Lung (tissue), 12 donors: ENCODE results near the gene ACOX1. TPM values are rescaled to one million over a fixed set of nuclear protein-coding genes. Genes with fewer than 3 reads are reported as not detected.

ENCODE experiments used
- ATAC-seq: fragments of 200-7000 bp; cut with Tn5 transposase; one replicate; pipeline ENCODE4 v1.9.1; 2020; ENCODE audit warnings: moderate number of reproducible peaks; ENCODE audit not compliant: insufficient read depth, low FRiP score
- DNase-seq, 3 donors: peaks; one replicate each; pipeline ENCODE4 v3.0.0-alpha.2; 2013 to 2017
- H3K27ac ChIP-seq, 2 donors: one replicate each; pipeline ENCODE4 v1.5.1; 2013; ENCODE audit warnings: mild to moderate bottlenecking in 2 of 2, moderate library complexity in 2 of 2, control low read depth in 1 of 2, inconsistent platforms in 1 of 2, low read depth in 1 of 2, low read length in 1 of 2
- H3K27me3 ChIP-seq, 3 donors: one replicate each; pipeline ENCODE4 v1.5.1; 2013; ENCODE audit warnings: low read length in 2 of 3; ENCODE audit not compliant: control insufficient read depth in 3 of 3, insufficient read depth in 3 of 3
- H3K36me3 ChIP-seq, 4 donors: one replicate each; pipeline ENCODE4 v1.5.1; 2013; ENCODE audit warnings: low read length in 4 of 4, mild to moderate bottlenecking in 1 of 4, moderate library complexity in 1 of 4; ENCODE audit not compliant: control insufficient read depth in 4 of 4, insufficient read depth in 4 of 4
- H3K4me1 ChIP-seq, 5 donors: one replicate each; pipeline ENCODE4 v1.5.1; 2013; ENCODE audit warnings: low read length in 5 of 5, mild to moderate bottlenecking in 2 of 5, moderate library complexity in 1 of 5; ENCODE audit not compliant: control insufficient read depth in 5 of 5, insufficient read depth in 5 of 5
- H3K4me3 ChIP-seq: one replicate; pipeline ENCODE4 v1.5.1; 2013; ENCODE audit warnings: mild to moderate bottlenecking, control low read depth, moderate library complexity
- H3K9ac ChIP-seq, 2 donors: one replicate each; pipeline ENCODE4 v1.5.1; 2013; ENCODE audit warnings: low read length in 2 of 2, control low read depth in 1 of 2; ENCODE audit not compliant: insufficient read depth in 1 of 2
- H3K9me3 ChIP-seq, 4 donors: one replicate each; pipeline ENCODE4 v1.5.1; 2013; ENCODE audit warnings: low read length in 3 of 4, mild to moderate bottlenecking in 1 of 4, moderate library complexity in 1 of 4; ENCODE audit not compliant: control insufficient read depth in 4 of 4, insufficient read depth in 3 of 4
- WGBS, 2 donors: extraction: QIAGEN DNeasy Blood & Tissue Kit; methylation state at CpG; one replicate each; pipeline ENCODE4 v1.1.7; 2013; 5-methylcytosine and 5-hydroxymethylcytosine counted together
- polyA plus RNA-seq, 2 donors: library from polyadenylated mRNA; stranded (reverse); fragments of 200-250 nt; gene quantifications; one replicate each; pipeline ENCODE4 v1.2.1, GENCODE V29; 2013
- total RNA-seq, 2 donors: library from RNA; depleted of rRNA in 1 of 2; stranded (reverse); fragments of >200 nt in 1 of 2; gene quantifications; one replicate each; pipeline ENCODE4 v1.2.1, GENCODE V29; 2014 to 2021
- TF ChIP-seq, protein P1 (sequence below): IDR thresholded peaks from 2 replicates; pipeline ENCODE4 v1.5.1; 2012; ENCODE audit warnings: mild to moderate bottlenecking; ENCODE audit errors: control extremely low read depth, extremely low read depth
- donor health status: control.
- donor health status: control.
- donor health status: Bipolar disorder and iron deficiency.
- donor health status: healthy.
- donor health status: DM: yes; HTN: yes; CAD: no.

Gene ACOX1
- total and polyA plus RNA-seq, 4 donors: 19.9 to 80.1 (median 45.9) TPM

DNA sequence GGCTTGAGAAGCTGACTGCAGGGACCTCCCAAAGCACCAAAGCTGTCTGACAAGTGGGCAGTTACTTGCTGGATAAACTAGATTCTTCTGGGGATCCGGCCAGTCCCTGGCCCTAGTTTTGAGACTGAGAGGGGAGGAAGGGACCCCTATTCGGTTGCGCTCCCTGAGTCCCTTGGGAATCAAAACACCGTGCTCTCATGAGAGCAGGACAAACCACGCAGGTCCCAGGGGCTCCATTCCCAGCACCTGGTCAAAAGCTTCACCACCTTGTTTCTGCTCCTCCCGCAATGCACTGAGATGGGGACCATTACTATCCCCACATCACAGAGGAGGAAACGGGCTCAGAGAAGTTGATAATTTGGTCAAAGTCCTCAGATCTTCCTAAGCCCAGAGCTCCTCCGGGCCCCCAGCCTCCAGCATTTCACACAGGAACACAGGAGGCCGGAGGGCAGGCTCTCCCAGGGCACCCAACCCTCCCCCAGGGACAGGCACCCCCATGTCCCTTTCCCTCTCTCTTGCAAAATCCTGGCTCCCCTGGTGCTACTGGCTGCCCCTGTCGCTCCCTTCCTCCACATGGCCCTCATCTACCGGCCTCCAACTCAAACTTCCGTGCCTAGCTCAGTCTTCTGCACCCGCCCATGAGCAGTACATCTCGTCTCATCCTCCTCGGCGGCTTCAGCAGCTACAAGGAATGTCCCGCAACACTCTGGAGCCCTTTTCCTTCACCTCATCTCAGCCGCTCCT is 85.5 kb downstream of the ACOX1 start:
- Histone ChIP-seq H3K4me1 (peaks cover 0 to 38% (median 9%) of the 10 kb centered on the region in 5 donors), H3K27ac (no peak overlapping the region), H3K9me3 (no peaks in the 10 kb centered on the region), H3K36me3 (peaks cover 0 to 30% (median 1%) of the 10 kb centered on the region in 4 donors), H3K4me3 (no peak overlapping the region), H3K27me3 (no peaks in the 10 kb centered on the region), H3K9ac (no peak overlapping the region)
- WGBS, 2 donors: 93 to 94% methylated on average over 18 of the region's 18 CpGs
- no peak for ATAC-seq
- TF ChIP-seq, protein P1, sequence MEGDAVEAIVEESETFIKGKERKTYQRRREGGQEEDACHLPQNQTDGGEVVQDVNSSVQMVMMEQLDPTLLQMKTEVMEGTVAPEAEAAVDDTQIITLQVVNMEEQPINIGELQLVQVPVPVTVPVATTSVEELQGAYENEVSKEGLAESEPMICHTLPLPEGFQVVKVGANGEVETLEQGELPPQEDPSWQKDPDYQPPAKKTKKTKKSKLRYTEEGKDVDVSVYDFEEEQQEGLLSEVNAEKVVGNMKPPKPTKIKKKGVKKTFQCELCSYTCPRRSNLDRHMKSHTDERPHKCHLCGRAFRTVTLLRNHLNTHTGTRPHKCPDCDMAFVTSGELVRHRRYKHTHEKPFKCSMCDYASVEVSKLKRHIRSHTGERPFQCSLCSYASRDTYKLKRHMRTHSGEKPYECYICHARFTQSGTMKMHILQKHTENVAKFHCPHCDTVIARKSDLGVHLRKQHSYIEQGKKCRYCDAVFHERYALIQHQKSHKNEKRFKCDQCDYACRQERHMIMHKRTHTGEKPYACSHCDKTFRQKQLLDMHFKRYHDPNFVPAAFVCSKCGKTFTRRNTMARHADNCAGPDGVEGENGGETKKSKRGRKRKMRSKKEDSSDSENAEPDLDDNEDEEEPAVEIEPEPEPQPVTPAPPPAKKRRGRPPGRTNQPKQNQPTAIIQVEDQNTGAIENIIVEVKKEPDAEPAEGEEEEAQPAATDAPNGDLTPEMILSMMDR: no peak
- no peak for DNase-seq

DNA sequence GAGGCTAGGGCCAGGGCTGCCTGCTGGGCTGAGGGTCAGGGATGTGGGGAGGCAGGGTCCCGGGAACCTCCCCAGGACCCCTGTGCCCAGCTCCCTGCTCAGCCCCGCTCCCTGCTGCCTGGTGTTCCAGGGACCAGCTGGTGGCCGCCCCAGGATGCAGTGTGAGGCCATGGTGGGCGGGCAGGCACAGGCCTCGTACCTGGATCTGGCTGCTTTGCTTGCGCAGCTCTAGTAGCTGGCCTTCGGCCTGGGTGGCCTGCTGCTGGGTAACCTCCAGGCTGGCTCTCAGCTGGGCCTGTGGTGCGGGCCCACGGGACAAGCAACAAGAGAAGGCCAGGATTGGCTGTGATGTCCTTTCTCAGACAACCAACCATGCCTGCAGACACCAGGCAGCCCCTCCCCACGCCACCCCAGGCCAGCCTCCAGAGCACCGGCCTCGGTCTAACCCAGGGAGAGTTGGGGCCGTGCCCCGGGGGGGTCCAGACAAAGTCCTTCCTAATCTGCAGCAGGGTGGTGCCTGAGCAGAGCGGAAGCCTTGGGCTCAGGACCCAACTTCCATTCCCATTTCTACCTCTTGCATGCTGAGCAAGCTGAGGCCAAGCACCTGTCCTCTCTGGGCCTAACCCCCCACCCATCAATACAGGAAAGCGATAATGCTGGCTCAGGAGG is 86.3 kb downstream of the ACOX1 start:
- 89 to 91% methylated on average over 16 of the region's 16 CpGs for WGBS, 2 donors
- peaks cover 0 to 34% (median 9%) of the 10 kb centered on the region in 5 donors for H3K4me1 ChIP-seq

DNA sequence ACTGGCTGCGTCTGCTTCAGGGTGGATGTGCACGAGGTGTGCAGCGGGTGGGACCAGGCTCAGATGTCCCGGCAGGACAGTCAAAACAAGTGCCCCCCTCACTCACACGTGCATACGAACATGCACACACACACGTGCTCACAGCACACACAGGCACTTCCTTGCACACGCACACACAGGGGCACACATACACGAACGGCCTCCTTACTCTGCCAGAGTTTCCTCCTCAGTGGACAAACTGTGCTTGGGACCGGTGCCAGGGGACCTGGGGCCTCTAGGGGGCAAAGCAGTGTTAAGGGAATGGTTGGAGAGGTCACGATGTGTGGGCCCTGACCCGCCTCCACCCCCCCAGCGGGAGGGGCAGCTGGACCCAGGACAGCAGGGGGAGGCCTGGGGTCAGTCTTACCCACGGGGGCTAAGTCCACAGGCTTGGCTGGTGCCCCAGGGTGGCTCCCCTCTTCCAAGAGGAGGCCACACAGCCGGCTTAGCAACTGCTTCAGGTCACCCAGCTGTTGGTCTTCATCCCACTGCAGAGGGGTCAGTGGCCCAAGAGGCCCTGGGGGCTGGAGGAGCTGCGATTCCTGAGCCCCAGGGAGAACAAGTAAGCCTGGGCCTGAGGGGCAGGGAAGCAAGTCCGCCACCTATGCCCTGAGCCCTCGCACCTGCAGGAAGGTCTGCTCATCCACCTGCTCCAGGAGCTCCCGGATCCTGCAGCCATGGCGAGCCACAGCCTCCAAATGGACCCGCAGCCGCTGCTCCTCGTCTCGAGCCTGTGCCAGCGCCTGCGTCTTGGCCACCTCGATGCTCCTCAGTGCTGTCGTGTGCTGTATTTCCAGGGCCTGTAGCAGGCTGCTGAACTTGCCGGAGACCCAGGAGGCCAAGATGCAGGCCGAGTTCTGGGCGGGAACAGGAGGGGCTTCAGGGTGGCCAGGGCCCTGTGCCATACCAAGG is 87.1 kb downstream of the ACOX1 start:
- Histone ChIP-seq H3K4me3 (no peak overlapping the region), H3K27ac (no peak overlapping the region), H3K27me3 (no peaks in the 10 kb centered on the region), H3K4me1 (peaks cover 0 to 27% (median 9%) of the 10 kb centered on the region in 5 donors), H3K9ac (no peak overlapping the region), H3K36me3 (peaks cover 0 to 31% (median 0%) of the 10 kb centered on the region in 4 donors), H3K9me3 (no peaks in the 10 kb centered on the region)
- WGBS, 2 donors: 83 to 86% methylated on average over 32 of the region's 32 CpGs
- ATAC-seq (no peak), DNase-seq (no peak)
- TF ChIP-seq, protein P1: no peak

More for the DNA sequence above, 86.3 kb downstream of the ACOX1 start:
- ATAC-seq (no peak), DNase-seq (no peak)
- H3K9ac ChIP-seq: no peak overlapping the region
- no peak overlapping the region for H3K4me3 ChIP-seq
- no peak overlapping the region for H3K27ac ChIP-seq
- no peaks in the 10 kb centered on the region for H3K27me3 ChIP-seq
- H3K9me3 ChIP-seq: no peaks in the 10 kb centered on the region
- TF ChIP-seq, protein P1: no peak
- H3K36me3 ChIP-seq: peaks cover 0 to 31% (median 0%) of the 10 kb centered on the region in 4 donors

Other genes starting within 250 kb of the ACOX1 start
- 10 to 100 TPM; 23.0 to 52.9 TPM for gene GALK1, start 214.0 kb downstream of the ACOX1 start, total RNA-seq
- 10 to 100 TPM; 35.2 to 70.5 TPM for gene GALK1, start 214.0 kb downstream of the ACOX1 start, polyA plus RNA-seq
- 10 to 100 TPM; 32.8 to 72.4 TPM for gene UNK, start 194.4 kb downstream of the ACOX1 start, total RNA-seq
- 10 to 100 TPM; 15.5 to 18.7 TPM for gene UNK, start 194.4 kb downstream of the ACOX1 start, polyA plus RNA-seq
- gene UNC13D, start 134.8 kb downstream of the ACOX1 start, total RNA-seq: 100 to 1,000 TPM in 1 of 2 donors, 10 to 100 TPM in 1; 56.6 to 110 TPM
- gene UNC13D, start 134.8 kb downstream of the ACOX1 start, polyA plus RNA-seq: 10 to 100 TPM; 61.2 to 85.2 TPM
- 100 to 1,000 TPM in 1 of 2 donors, 10 to 100 TPM in 1; 67.2 to 127 TPM for gene WBP2, start 123.8 kb downstream of the ACOX1 start, total RNA-seq
- 100 to 1,000 TPM; 143 to 195 TPM for gene WBP2, start 123.8 kb downstream of the ACOX1 start, polyA plus RNA-seq
- 10 to 100 TPM; 23.5 to 78.3 TPM for gene TRIM47, start 100.6 kb downstream of the ACOX1 start, total RNA-seq
- gene TRIM47, start 100.6 kb downstream of the ACOX1 start, polyA plus RNA-seq: 10 to 100 TPM; 22.9 to 32.4 TPM
- gene TRIM65, start 82.2 kb downstream of the ACOX1 start, total RNA-seq: 10 to 100 TPM; 12.7 to 32.9 TPM
- 10 to 100 TPM; 14.6 to 27.8 TPM for gene TRIM65, start 82.2 kb downstream of the ACOX1 start, polyA plus RNA-seq
- 100 to 1,000 TPM in 1 of 2 donors, 10 to 100 TPM in 1; 47.8 to 105 TPM for gene MRPL38, start 74.3 kb downstream of the ACOX1 start, total RNA-seq
- gene MRPL38, start 74.3 kb downstream of the ACOX1 start, polyA plus RNA-seq: 10 to 100 TPM; 52.0 to 80.1 TPM
- 10 to 100 TPM; 14.5 to 18.7 TPM for gene FBF1, start 38.1 kb downstream of the ACOX1 start, total RNA-seq
- 10 to 100 TPM in 1 of 2 donors, 1 to 10 TPM in 1; 4.6 to 11.6 TPM for gene FBF1, start 38.1 kb downstream of the ACOX1 start, polyA plus RNA-seq
- gene TEN1, start 74 bp upstream of the ACOX1 start, total RNA-seq: 10 to 100 TPM; 20.6 to 25.8 TPM
- 10 to 100 TPM; 32.1 to 33.5 TPM for gene TEN1, start 74 bp upstream of the ACOX1 start, polyA plus RNA-seq
- 1 to 10 TPM; 7.8 TPM for gene CDK3, start 21.7 kb upstream of the ACOX1 start, total RNA-seq
- 10 to 100 TPM in 1 of 2 donors, 1 to 10 TPM in 1; 7.3 to 15.7 TPM for gene CDK3, start 21.7 kb upstream of the ACOX1 start, polyA plus RNA-seq
- gene EVPL, start 48.1 kb upstream of the ACOX1 start, total RNA-seq: 10 to 100 TPM; 34.1 to 38.4 TPM
- 10 to 100 TPM; 10.9 to 36.0 TPM for gene EVPL, start 48.1 kb upstream of the ACOX1 start, polyA plus RNA-seq
- gene SRP68, start 93.4 kb upstream of the ACOX1 start, total RNA-seq: 10 to 100 TPM; 63.9 to 68.9 TPM
- 10 to 100 TPM; 30.8 to 50.0 TPM for gene SRP68, start 93.4 kb upstream of the ACOX1 start, polyA plus RNA-seq
- gene GALR2, start 95.6 kb upstream of the ACOX1 start, total RNA-seq: under 1 TPM in 1 of 2 donors, not detected in 1; 0.40 TPM
- gene GALR2, start 95.6 kb upstream of the ACOX1 start, polyA plus RNA-seq: under 1 TPM; 0.20 to 0.44 TPM
- gene ZACN, start 100.0 kb upstream of the ACOX1 start, total RNA-seq: under 1 TPM in 1 of 2 donors, not detected in 1; 0.25 TPM
- 1 to 10 TPM; 1.4 to 1.9 TPM for gene ZACN, start 100.0 kb upstream of the ACOX1 start, polyA plus RNA-seq
- 100 to 1,000 TPM; 109 to 111 TPM for gene EXOC7, start 124.6 kb upstream of the ACOX1 start, total RNA-seq
- gene EXOC7, start 124.6 kb upstream of the ACOX1 start, polyA plus RNA-seq: 10 to 100 TPM; 49.9 to 52.3 TPM
- gene FOXJ1, start 162.1 kb upstream of the ACOX1 start, total RNA-seq: 10 to 100 TPM; 66.1 to 95.0 TPM
- gene FOXJ1, start 162.1 kb upstream of the ACOX1 start, polyA plus RNA-seq: 10 to 100 TPM; 32.5 to 34.5 TPM